Ovary (tissue), 9 donors: Measurements from ENCODE around the gene ITSN2. TPM values are rescaled to one million over a fixed set of nuclear protein-coding genes. Genes with fewer than 3 reads are reported as not detected.

Experiments
- DNase-seq, 5 donors: peaks; one replicate each; pipeline ENCODE4 v3.0.0-alpha.2; 2019 to 2020
- H3K27ac ChIP-seq, 2 donors: fragments of 200-600 bp; one replicate each; pipeline versions ENCODE4 v1.5.1 to v1.8.0; 2019 to 2022
- H3K27me3 ChIP-seq: fragments of 200-600 bp; one replicate; pipeline ENCODE4 v1.8.0; 2022
- H3K36me3 ChIP-seq: fragments of 200-600 bp; sonication (generic); one replicate; pipeline ENCODE4 v1.5.1; 2019
- H3K4me1 ChIP-seq: one replicate; pipeline ENCODE4 v1.8.1; 2013; ENCODE audit warnings: mild to moderate bottlenecking, moderate library complexity; ENCODE audit not compliant: insufficient read depth
- H3K4me3 ChIP-seq: fragments of 200-600 bp; sonication (generic); one replicate; pipeline ENCODE4 v1.5.1; 2017
- H3K9me3 ChIP-seq, 2 donors: fragments of 200-600 bp in 1 of 2; sonication (generic) in 1 of 2; one replicate each; pipeline versions ENCODE4 v1.5.1 to v1.8.1; 2013 to 2019; ENCODE audit warnings: mild to moderate bottlenecking in 1 of 2, moderate library complexity in 1 of 2
- CTCF ChIP-seq, 3 donors: fragments of 450-650 bp in 2 of 3; fragments of 200-600 bp in 1 of 3; IDR thresholded peaks; one replicate each; pipeline versions ENCODE4 v1.5.1 to v1.8.0; 2016 to 2022; ENCODE audit warnings: antibody characterized with exemption in 3 of 3, mild to moderate bottlenecking in 1 of 3
- EP300 ChIP-seq: sonication (generic); formaldehyde crosslinking; IDR thresholded peaks from one replicate; pipeline ENCODE4 v1.6.1; 2017; ENCODE audit warnings: antibody characterized with exemption
- POLR2A ChIP-seq: fragments of 450-650 bp; IDR thresholded peaks from one replicate; pipeline ENCODE4 v1.6.1; 2017; ENCODE audit warnings: antibody characterized with exemption, mild to moderate bottlenecking, moderate library complexity
- WGBS, 3 donors: extraction: QIAGEN DNeasy Blood & Tissue Kit in 1 of 3; methylation state at CpG; one replicate each; pipeline versions ENCODE4 v1.1.5 to v1.1.7; 2013 to 2017; 5-methylcytosine and 5-hydroxymethylcytosine counted together
- intact Hi-C, 4 donors: fragments of 100-400 bp; cut with DNase I; formaldehyde crosslinking; loops; one replicate each; pipeline versions ENCODE4 v1.11.0 to v1.15.1; 2022 to 2023
- polyA plus RNA-seq, 2 donors: library from polyadenylated mRNA; stranded (reverse); fragments of 200-250 nt in 1 of 2; fragments of 350-450 nt in 1 of 2; fragmentation: Illumina TruSeq in 1 of 2; extraction: RNeasy Lipid Tissue Mini Kit (QIAGEN cat#74804) in 1 of 2; gene quantifications; one replicate each; pipeline ENCODE4 v1.2.3, GENCODE V29; 2013 to 2014
- total RNA-seq, 7 donors: library from RNA; depleted of rRNA in 2 of 7; stranded (reverse); fragments of >200 nt in 2 of 7; fragmentation: NEBNext Ultra II Directional in 3 of 7; extraction: Animal tissue kit (Norgen Biotek cat#: 25700) in 3 of 7; gene quantifications; one replicate each; pipeline versions ENCODE4 v1.1.0 to v1.2.4, GENCODE V29; 2016 to 2023
- donor health status: DM: no; HTN: no; CAD: no; lungs with moderate emphysema.
- donor health status: DM: no; HTN: no; CAD: no.
- donor health status: Bipolar disorder and iron deficiency.
- donor health status: DM: yes; HTN: yes; CAD: no.
- donor health status: DM: no; HTN: no; CAD: no.
- donor health status: DM: yes; HTN: yes; CAD: no.

The ITSN2 gene
- total and polyA plus RNA-seq, 9 donors = 17.8 to 44.4 (median 38.5) TPM

- no peak overlapping the region for H3K27ac ChIP-seq
- no peak for DNase-seq
- no peaks in the 10 kb centered on the region for H3K9me3 ChIP-seq
- no peaks in the 10 kb centered on the region for H3K27me3 ChIP-seq
- H3K4me3 ChIP-seq = no peak overlapping the region
- intact Hi-C loops = no loop called here
- 95 to 96% (median 96%) methylated on average over 2 of the region's 2 CpGs for WGBS, 3 donors
- TF ChIP-seq POLR2A = no peak
- H3K36me3 ChIP-seq = no peaks in the 10 kb centered on the region
- H3K4me1 ChIP-seq = no peaks in the 10 kb centered on the region
These were observed 95.1 kb downstream of the ITSN2 start for GRCh38 chr2:24265212-24265611.

GRCh38 chr2:24262421-24262970 is 97.8 kb downstream of the ITSN2 start:
- WGBS, 3 donors = 49 to 68% (median 59%) methylated on average over 1 of the region's 1 CpG
- TF ChIP-seq EP300 = no peak
- TF ChIP-seq CTCF (IDR thresholded peaks at IDR 0.05) = no peak
- TF ChIP-seq POLR2A = no peak

GRCh38 chr2:24261441-24261840 is 98.9 kb downstream of the ITSN2 start:
- no peaks in the 10 kb centered on the region for H3K27me3 ChIP-seq
- 80 to 85% (median 83%) methylated on average over 3 of the region's 3 CpGs for WGBS, 3 donors
- H3K36me3 ChIP-seq = no peaks in the 10 kb centered on the region
- TF ChIP-seq POLR2A (no peak), CTCF (IDR thresholded peaks at IDR 0.05) (no peak)
- intact Hi-C loops = no loop called here
- no peak overlapping the region for H3K4me3 ChIP-seq
- H3K4me1 ChIP-seq = no peaks in the 10 kb centered on the region
- no peaks in the 10 kb centered on the region for H3K9me3 ChIP-seq
- no peak overlapping the region for H3K27ac ChIP-seq
- no peak for DNase-seq

More at GRCh38 chr2:24262421-24262970, 97.8 kb downstream of the ITSN2 start:
- H3K4me1 ChIP-seq = no peaks in the 10 kb centered on the region
- no peak overlapping the region for H3K4me3 ChIP-seq
- no peaks in the 10 kb centered on the region for H3K9me3 ChIP-seq
- intact Hi-C loops = no loop called here
- H3K27ac ChIP-seq = no peak overlapping the region
- DNase-seq = no peak
- H3K36me3 ChIP-seq = no peaks in the 10 kb centered on the region
- no peaks in the 10 kb centered on the region for H3K27me3 ChIP-seq

DNA sequence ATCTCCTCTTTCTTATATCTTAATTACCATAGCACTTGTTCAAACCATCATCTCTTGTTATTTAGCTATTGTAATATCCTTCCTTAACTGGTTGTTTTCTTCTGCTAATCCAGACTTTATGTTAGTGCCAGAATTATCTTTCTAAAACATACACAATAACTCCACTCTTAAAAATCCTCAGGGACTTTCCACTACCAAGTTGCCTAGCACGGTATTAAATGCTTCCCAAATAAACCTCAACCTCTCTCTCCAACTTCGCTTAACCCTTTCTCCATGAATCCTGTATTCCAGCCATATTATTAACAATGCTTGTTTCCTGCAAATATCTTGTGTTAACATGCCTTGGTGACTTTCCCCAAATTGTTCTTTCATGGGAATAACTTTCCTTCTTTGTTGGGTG is 101.0 kb downstream of the ITSN2 start:
- no peaks in the 10 kb centered on the region for H3K4me1 ChIP-seq
- DNase-seq = no peak
- no peaks in the 10 kb centered on the region for H3K9me3 ChIP-seq
- 34 to 45% (median 35%) methylated on average over 2 of the region's 2 CpGs for WGBS, 3 donors
- H3K27ac ChIP-seq = no peak overlapping the region
- no peaks in the 10 kb centered on the region for H3K27me3 ChIP-seq
- H3K36me3 ChIP-seq = no peaks in the 10 kb centered on the region
- intact Hi-C loops = no loop called here
- TF ChIP-seq CTCF (IDR thresholded peaks at IDR 0.05) (no peak), POLR2A (no peak), EP300 (no peak)
- H3K4me3 ChIP-seq = no peak overlapping the region

GRCh38 chr2:24258718-24259117 is 101.6 kb downstream of the ITSN2 start:
- intact Hi-C loops = no loop called here
- Histone ChIP-seq H3K4me3 (no peak overlapping the region), H3K9me3 (no peaks in the 10 kb centered on the region), H3K27me3 (no peaks in the 10 kb centered on the region), H3K27ac (no peak overlapping the region), H3K4me1 (no peaks in the 10 kb centered on the region), H3K36me3 (no peaks in the 10 kb centered on the region)
- TF ChIP-seq EP300 (no peak), POLR2A (no peak), CTCF (IDR thresholded peaks at IDR 0.05) (no peak)
- DNase-seq = no peak
